Measurements from ENCODE around the gene NEBL. TPM values are rescaled to one million over a fixed set of nuclear protein-coding genes. Genes with fewer than 3 reads are reported as not detected.

NEBL gene
- total RNA-seq, 1 experiment from 2014 or later, result 0.05 TPM

DNA sequence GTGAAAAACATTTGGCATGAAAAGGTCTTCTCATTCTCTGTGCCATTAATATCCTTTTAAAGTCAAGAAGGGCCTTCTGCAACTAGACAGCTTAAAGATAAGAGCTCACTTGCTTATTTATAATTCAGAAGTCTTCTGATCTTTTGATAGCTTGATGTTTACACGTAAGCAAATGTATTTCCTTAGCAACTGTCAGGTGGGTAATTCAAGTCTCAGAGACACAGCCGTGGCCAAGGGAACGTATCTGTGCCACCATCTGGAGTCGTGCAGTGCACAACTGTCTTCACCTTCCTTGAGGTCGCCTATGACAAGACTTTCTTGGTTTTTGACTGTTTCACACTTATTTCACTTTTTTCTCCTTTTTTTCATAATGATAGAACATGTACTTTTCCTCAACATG, 4.0 kb upstream of the NEBL start:
- no peak for DNase-seq (ENCODE audit: low read depth)

- DNase-seq (ENCODE audit: low read depth), result peak; percentile 28
Measured at GRCh38 chr10:20898866-20899535, 1.9 kb upstream of the NEBL start.

GRCh38 chr10:20893297-20893696, 3.8 kb downstream of the NEBL start:
- DNase-seq (ENCODE audit: low read depth), result no peak

DNA sequence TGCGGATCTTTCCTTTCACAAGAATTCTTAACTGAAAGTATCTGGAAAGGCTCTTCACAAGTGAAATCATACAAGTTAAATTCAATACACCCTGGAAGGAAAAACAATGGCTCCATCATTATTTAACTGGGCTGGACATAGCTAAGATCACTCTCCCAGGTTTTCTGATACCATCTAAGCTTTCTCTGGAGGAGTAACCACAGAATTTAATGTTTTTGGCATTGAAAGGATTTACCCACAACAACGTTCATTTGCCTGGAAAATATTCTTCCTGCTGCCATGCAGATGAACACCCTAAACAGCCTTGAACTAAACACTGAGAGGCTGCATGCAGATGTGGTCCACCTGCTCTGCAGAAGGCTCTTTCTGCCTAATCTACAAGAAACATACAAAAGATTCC, 4.3 kb downstream of the NEBL start:
- DNase-seq (ENCODE audit: low read depth), result peak; percentile 6

DNA sequence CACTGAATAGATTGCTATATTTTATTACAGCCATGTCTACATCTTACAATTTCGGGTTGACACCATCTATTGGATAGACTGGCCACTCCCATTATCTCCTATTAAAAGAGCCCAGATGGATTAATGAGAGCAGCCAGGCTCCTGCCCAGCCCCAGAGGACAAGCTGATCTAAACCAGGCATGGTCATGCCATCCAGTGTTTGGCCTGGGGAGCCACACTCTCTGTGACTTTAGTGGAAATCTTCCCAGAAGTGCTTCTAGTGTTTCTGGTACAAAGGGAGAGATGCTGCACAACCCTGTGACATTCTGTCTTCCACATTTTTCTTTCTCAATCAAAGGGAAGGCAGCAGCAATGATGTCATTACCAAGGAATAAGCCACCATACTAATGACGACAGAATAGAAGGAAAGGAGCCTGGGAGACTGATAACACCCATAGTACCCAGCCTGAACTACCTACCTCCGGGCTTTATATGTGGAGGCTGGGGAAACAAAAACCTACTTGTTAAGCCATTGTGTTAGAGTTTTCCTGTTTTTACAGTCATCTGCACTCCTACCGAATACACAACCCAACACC, 5.0 kb downstream of the NEBL start:
- DNase-seq (ENCODE audit: low read depth), result no peak

DNA sequence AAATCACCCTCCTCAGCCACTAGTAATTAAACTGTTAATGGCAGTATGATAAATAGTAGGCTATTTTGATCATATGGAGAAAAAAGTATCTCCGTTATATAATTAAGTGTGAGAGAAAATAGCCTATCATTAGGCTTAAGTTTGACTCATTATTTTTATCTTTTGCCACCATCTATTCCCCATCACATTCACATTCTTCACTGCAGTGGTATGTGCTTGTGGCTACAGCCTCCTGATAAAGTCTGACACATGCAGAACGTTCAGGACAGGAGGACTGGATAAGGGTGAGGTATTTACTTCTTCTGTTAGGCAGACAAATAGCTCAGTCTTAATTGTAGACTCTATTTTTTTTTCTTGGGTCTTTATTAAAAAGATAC, 5.8 kb downstream of the NEBL start:
- DNase-seq (ENCODE audit: low read depth), result peak; percentile 49

GRCh38 chr10:20890491-20891337, 6.4 kb downstream of the NEBL start:
- DNase-seq (ENCODE audit: low read depth), result peak; percentile 43

- DNase-seq (ENCODE audit: low read depth), result no peak
Measured at GRCh38 chr10:20890009-20890408, 7.1 kb downstream of the NEBL start.

DNA sequence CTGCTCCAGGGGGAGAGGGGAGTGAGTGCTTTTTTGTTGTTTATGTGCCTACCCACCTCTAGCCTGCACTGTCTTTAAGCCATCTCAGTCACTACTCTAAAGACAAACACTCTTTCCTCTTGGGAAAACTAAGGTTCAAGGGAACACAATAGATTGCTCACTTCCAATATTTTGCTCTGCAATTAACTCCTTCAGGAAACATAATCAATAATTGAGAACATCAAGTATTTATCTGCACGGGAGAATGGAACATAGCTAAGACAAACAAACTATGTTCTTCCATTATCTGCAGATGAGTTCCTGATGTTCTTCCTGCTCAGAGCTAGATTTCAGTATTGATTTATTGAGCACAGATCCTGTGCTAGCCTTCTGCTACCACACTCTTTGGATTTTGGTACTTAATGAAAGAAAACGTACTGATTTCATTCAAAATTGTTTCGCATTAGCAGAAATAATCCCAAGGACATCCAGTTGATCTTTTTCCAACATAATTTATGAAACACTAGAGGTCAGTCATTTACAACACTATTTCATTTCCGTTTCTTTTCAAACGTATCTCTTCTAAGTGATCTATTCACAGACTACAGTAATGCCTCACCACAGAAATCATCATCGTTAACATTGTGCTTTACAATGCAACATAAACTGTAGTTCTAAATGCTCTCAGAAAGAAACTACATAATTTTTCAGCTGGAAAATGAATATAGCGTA, 8.3 kb downstream of the NEBL start:
- no peak for DNase-seq (ENCODE audit: low read depth)

DNA sequence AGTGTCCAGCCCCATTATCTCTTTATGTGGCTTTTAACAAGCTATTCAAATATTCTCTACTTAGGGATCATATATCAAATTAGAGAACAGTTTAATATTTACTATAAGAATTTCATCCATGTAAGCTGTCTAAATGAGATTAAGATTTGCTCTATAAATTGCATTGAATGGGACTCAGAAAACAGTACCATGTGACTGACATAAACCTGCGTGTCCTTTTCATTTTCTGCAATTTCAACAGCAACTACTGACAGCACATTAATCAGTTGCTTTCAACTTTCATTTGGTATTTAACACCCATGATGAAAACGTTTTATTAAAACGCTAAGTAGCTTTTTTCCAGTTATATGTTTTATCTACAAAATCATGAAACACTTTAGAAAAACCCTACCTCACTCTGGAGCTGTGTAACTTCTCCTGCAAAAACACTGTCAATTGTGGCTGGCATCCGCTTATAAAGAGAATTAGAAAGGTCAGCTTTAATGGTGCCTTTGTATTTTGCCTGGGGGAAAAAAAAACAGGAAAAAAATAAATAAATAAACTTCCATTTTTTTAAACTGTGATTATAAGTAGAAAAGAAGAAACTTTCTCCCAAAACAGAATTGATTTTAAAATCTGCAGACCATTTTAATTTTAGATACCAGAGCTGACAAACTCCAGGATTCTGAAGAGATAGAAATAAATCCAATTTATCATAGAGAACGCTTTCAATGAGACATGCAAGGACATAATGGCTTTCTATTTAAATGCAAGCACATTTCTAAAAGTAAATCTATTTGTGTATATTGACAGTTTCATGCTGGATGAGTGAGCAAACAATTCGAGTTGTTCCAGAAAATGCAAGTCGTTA, 9.2 kb downstream of the NEBL start:
- DNase-seq (ENCODE audit: low read depth), result no peak

DNA sequence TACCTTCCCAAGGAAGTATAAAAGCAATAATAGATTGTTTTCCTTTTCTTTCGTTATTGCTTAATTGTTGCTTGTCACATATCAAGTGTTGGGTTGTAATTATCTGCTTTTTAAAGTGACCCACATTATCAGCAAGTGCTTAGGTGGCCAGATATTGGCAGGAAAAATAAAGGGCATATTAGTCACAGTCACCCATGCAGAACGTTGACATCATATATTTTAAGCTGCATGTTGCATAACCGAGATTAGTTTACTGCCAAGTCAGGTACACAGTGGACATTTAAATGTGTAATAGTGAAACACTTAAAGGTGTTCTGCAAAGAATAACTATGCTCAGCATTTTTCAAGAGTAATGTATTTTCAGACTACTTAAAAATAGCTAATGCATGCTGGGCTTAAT, 11.4 kb downstream of the NEBL start:
- DNase-seq (ENCODE audit: low read depth), result peak; percentile 7

- no peak for DNase-seq (ENCODE audit: low read depth)
Measured at GRCh38 chr10:20883552-20883951, 13.6 kb downstream of the NEBL start.

DNA sequence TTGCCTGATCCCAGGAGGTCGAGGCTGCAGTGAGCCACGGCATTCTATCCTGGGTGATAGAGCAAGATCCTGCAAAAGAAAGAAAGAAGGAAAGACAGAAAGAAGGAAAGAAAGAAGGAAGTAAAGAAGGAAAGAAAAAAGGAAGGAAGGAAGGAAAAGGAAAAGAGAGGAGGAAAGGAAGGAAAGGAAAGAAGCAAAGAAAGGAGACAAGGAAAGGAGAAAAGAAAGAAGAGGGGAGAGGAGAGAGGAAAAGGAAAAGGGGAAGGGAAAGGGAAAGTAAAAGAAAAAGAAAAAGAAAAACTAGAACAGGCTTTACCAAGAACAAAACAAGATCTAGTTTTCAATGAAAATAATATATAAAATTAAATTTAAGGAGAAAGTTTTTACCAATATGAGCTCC, 15.0 kb downstream of the NEBL start:
- no peak for DNase-seq (ENCODE audit: low read depth)

- DNase-seq (ENCODE audit: low read depth), result no peak
Measured at GRCh38 chr10:20879136-20879535, 18.0 kb downstream of the NEBL start.

DNA sequence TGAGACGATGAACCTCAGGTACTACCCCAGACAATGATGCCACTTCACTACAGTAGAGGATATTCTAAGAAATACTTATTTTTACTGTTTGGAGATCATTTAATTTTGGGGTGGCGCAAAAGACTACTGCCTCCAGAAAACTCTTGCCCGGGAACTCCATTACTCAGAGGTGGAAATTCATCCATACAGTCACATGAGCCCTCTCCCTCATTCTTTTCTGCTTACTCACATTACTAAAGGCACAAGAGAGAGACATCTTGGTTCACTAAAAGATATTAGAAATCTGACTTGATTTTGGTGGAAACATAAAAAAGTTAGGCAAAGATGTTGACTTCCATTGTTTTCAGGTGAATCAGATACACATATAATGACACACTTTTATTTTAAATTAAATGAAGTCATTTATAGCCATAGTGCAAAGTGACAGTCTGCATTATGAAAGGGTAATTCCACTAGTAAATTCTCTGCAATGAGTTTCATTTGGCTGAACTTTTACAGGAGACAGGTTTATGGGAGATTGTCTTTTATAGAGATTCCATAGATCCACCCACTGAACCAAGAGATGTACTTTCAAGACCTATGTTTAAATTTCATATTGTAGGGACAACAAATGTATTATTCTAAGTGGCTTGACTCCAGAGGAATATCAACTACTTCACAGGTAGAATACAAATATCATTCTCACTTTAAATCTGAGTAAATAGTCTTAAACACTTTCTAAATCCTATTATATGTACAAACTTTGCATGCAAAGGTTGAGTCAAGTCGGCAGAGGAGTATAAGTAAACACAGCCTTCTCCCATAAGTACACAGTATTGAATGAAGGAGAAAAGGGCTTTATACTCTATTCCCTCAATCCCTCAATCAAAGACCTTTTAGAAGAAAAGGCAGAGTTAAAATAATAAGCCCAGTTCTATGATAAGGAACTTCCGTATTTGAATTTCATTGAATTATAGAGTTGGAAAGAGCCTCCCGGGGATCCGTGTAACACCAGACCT, 18.8 kb downstream of the NEBL start:
- DNase-seq (ENCODE audit: low read depth), result peak; percentile 23

DNA sequence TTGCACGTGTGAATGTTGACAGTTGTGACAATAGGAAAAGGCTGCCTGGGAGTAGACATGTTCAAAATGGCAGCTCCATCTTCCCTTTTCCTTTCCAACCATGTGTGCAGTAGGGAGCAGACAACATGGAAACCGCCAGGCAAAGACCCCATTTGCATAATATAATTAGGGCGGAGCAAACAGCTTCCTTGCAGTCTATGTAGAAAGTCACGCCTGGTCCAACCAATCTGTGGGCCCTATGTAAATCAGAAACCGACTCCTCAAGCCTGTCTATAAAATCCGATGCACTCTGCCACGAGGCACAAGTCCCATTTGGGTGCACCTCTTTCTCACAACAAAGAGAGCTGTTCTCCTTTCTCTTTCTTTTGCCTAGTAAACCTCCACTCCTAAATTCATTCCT, 19.6 kb downstream of the NEBL start:
- DNase-seq (ENCODE audit: low read depth), result no peak

DNA sequence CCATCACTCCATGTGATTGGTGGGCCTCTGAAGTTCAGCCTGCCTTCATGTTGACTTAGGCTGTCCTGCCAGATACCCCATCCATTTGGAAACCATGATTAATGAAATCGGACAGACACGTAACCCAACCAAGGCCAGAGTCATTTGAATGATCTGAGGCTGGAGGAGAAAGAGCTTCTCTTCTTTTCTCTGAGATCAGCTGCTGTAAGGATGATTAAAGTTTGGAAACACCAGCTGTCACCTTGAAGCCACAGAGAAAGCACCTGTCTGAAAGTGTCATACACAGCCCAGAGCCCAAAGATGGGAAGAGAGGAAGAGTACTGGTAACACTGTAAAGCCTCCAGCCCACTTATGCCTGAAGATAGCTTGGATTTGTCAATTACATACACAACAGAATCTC, 22.9 kb downstream of the NEBL start:
- no peak for DNase-seq (ENCODE audit: low read depth)

GRCh38 chr10:20871970-20872369, 25.1 kb downstream of the NEBL start:
- DNase-seq (ENCODE audit: low read depth), result no peak

DNA sequence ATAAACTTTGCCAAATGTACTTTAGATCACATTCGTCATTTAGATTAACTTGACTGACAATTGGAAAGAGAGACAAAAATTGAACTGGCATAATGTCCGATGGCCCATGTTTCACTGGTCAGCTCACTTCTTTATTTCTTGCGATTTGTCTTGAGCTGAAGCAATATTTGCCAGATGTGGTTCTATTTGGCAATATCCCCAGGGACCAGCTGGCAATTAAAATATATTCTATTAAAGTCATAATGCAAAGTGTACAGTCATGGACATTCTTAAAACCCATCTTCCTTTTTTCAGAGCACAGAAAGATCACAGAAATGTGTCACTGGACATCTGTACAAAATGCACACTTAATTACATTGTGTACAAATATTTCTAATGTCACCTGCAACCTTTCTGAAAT, 26.3 kb downstream of the NEBL start:
- DNase-seq (ENCODE audit: low read depth), result no peak

DNA sequence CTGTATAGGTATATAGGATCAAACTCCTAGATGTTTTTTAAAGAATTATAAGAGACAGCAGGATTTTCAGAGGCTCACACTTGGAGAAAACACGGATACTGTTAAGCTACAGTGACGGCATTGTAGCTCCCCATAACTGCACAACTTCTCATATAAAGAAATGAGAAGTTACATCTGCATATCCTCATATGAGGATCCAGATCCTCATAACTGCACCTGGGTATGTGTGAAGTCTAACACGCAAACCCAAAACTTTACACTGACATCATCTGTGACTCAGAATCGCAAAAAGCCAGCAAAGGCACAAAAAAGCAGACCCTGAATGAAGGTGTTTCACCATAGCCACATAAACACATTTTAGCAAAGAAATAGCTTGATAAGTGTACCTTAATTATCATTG, 34.1 kb downstream of the NEBL start:
- DNase-seq (ENCODE audit: low read depth), result no peak

Data from M059J (cell line).